NCI-H128 (cell line): ENCODE results near the gene ARAP2.
"Not testable (repeated sequence)": the region's sequence is repeated elsewhere in the genome, so short reads cannot be mapped to it uniquely, and the experiment has no call there.

Experiments used
- DNase-seq: peaks from one replicate; lab custom pipeline; 2025; ENCODE audit not compliant: unreplicated experiment; lab: John Stamatoyannopoulos, UW

ARAP2 gene

GRCh38 chr4:36183665-36184393 lies 60.5 kb downstream of the ARAP2 start:
- DNase-seq: no peak

GRCh38 chr4:36183232-36183631 lies 61.1 kb downstream of the ARAP2 start:
- no peak for DNase-seq

- not testable (repeated sequence) for DNase-seq
Measured at GRCh38 chr4:36182315-36182714, 62.0 kb downstream of the ARAP2 start.

GRCh38 chr4:36180206-36180605 lies 64.1 kb downstream of the ARAP2 start:
- no peak for DNase-seq

GRCh38 chr4:36178484-36178883 lies 65.8 kb downstream of the ARAP2 start:
- no peak for DNase-seq

GRCh38 chr4:36177946-36178345 lies 66.4 kb downstream of the ARAP2 start:
- DNase-seq: no peak

GRCh38 chr4:36174570-36174969 lies 69.7 kb downstream of the ARAP2 start:
- DNase-seq: no peak

- DNase-seq: no peak
Measured at GRCh38 chr4:36173905-36174304, 70.4 kb downstream of the ARAP2 start.

GRCh38 chr4:36172656-36173055 lies 71.7 kb downstream of the ARAP2 start:
- no peak for DNase-seq

GRCh38 chr4:36168127-36168878 lies 76.0 kb downstream of the ARAP2 start:
- no peak for DNase-seq

- DNase-seq: no peak
Measured at GRCh38 chr4:36165631-36166005, 78.7 kb downstream of the ARAP2 start.

GRCh38 chr4:36164900-36165630 lies 79.2 kb downstream of the ARAP2 start:
- DNase-seq: no peak

- DNase-seq: no peak
Measured at GRCh38 chr4:36163198-36163597, 81.1 kb downstream of the ARAP2 start.

GRCh38 chr4:36159208-36159607 lies 85.1 kb downstream of the ARAP2 start:
- no peak for DNase-seq

GRCh38 chr4:36152735-36153134 lies 91.6 kb downstream of the ARAP2 start:
- DNase-seq: no peak

- no peak for DNase-seq
Measured at GRCh38 chr4:36142504-36142903, 101.8 kb downstream of the ARAP2 start.

- no peak for DNase-seq
Measured at GRCh38 chr4:36141186-36141585, 103.1 kb downstream of the ARAP2 start.

- DNase-seq: no peak
Measured at GRCh38 chr4:36140421-36140820, 103.9 kb downstream of the ARAP2 start.

GRCh38 chr4:36138220-36138619 lies 106.1 kb downstream of the ARAP2 start:
- DNase-seq: no peak

- DNase-seq: no peak
Measured at GRCh38 chr4:36137336-36137735, 107.0 kb downstream of the ARAP2 start.

- no peak for DNase-seq
Measured at GRCh38 chr4:36133658-36134057, 110.7 kb downstream of the ARAP2 start.

- DNase-seq: no peak
Measured at GRCh38 chr4:36133086-36133485, 111.2 kb downstream of the ARAP2 start.
